ENCODE results near the gene RGS6.

RGS6 gene

DNA sequence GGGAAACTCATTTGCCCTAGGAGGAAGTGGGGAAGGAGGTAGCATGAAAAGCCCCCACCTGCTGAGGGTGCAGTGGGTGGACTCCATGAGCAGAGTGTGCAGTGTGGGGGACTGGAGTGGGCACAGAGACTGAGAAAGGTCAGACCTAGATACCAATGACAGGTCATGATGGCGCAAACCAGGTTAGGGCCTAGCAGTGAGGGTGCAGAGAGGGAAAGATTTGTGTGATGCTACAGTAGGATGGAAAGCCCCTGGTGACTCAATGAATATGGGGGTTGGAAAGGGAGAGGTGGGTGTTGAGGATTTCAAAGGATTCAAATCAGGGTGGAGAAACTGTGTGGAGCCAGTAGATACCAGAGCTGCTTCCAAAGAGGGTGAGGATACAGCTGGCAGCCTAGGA is 642.5 kb downstream of the RGS6 start:
- H3K4me2 ChIP-seq = no peak overlapping the region
- no peak overlapping the region for H2AFZ ChIP-seq (ENCODE audit: low read depth)
- H3K4me3 ChIP-seq (IDR thresholded peaks at IDR 0.05; ENCODE audit: insufficient read depth, low read depth, low read length) = no peak overlapping the region
- no peak overlapping the region for H3K9ac ChIP-seq
- H3K4me1 ChIP-seq (ENCODE audit: low read depth, poor library complexity, severe bottlenecking) = no peaks in the 10 kb centered on the region
- H3K27me3 ChIP-seq (ENCODE audit: insufficient read depth, low read depth) = no peaks in the 10 kb centered on the region
- TF ChIP-seq, protein P1, sequence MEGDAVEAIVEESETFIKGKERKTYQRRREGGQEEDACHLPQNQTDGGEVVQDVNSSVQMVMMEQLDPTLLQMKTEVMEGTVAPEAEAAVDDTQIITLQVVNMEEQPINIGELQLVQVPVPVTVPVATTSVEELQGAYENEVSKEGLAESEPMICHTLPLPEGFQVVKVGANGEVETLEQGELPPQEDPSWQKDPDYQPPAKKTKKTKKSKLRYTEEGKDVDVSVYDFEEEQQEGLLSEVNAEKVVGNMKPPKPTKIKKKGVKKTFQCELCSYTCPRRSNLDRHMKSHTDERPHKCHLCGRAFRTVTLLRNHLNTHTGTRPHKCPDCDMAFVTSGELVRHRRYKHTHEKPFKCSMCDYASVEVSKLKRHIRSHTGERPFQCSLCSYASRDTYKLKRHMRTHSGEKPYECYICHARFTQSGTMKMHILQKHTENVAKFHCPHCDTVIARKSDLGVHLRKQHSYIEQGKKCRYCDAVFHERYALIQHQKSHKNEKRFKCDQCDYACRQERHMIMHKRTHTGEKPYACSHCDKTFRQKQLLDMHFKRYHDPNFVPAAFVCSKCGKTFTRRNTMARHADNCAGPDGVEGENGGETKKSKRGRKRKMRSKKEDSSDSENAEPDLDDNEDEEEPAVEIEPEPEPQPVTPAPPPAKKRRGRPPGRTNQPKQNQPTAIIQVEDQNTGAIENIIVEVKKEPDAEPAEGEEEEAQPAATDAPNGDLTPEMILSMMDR (conservative IDR thresholded peaks at IDR 0.05; ENCODE audit: low read depth, low read length) = no peak
- no peaks in the 10 kb centered on the region for H3K36me3 ChIP-seq (ENCODE audit: insufficient read depth)
- no peaks in the 10 kb centered on the region for H3K79me2 ChIP-seq (ENCODE audit: insufficient read depth, low read depth)
- no peaks in the 10 kb centered on the region for H4K20me1 ChIP-seq (ENCODE audit: insufficient read depth)
- no peak overlapping the region for H3K27ac ChIP-seq

DNA sequence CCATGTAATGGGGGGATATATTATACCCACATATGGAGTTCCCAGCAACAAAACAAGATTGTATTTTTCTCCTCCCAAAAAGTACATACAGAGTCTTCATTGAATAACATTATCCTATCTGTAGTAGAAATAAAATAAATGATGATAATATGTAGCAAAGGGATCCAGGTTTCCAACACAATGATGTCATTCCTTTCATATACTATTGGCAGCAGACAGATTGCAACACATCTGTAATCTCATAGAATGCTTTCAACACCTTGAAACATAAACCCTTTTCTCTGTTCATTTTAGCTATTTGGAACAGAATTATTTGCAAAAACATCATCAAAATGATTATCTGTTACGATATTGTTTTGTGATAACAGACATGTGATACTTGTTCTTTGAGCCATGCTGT is 644.0 kb downstream of the RGS6 start:
- H3K9ac ChIP-seq = no peak overlapping the region
- H3K27ac ChIP-seq = no peak overlapping the region
- no peaks in the 10 kb centered on the region for H3K79me2 ChIP-seq (ENCODE audit: insufficient read depth, low read depth)
- no peak overlapping the region for H2AFZ ChIP-seq (ENCODE audit: low read depth)
- H3K36me3 ChIP-seq (ENCODE audit: insufficient read depth) = no peaks in the 10 kb centered on the region
- H3K27me3 ChIP-seq (ENCODE audit: insufficient read depth, low read depth) = no peaks in the 10 kb centered on the region
- H3K4me1 ChIP-seq (ENCODE audit: low read depth, poor library complexity, severe bottlenecking) = no peaks in the 10 kb centered on the region
- TF ChIP-seq, protein P1 (conservative IDR thresholded peaks at IDR 0.05; ENCODE audit: low read depth, low read length) = no peak
- no peak overlapping the region for H3K4me2 ChIP-seq
- no peaks in the 10 kb centered on the region for H4K20me1 ChIP-seq (ENCODE audit: insufficient read depth)
- H3K4me3 ChIP-seq (IDR thresholded peaks at IDR 0.05; ENCODE audit: insufficient read depth, low read depth, low read length) = no peak overlapping the region

DNA sequence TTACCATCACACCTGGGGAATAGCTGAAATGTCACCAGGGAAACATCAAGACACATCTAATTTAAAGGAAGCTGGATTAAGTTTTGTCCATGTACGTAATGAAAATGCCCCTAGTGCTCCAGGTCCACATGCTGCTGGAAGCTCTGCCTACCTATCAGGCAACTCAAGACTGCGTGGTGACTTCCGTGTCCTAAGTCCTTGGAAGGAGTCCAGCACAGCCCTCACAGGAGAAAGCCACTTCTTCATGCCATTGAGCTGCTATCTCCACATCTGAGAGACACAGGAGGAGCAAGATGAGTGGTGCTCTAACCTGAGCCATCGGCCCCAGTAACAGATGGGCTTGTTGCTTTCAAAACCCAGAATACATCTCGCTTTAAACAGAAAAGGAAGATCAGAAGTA is 645.3 kb downstream of the RGS6 start:
- TF ChIP-seq, protein P1 (conservative IDR thresholded peaks at IDR 0.05; ENCODE audit: low read depth, low read length) = no peak
- Histone ChIP-seq H3K4me1 (ENCODE audit: low read depth, poor library complexity, severe bottlenecking) (no peaks in the 10 kb centered on the region), H3K27ac (no peak overlapping the region), H3K36me3 (ENCODE audit: insufficient read depth) (no peaks in the 10 kb centered on the region), H3K9ac (no peak overlapping the region), H3K4me2 (no peak overlapping the region), H3K79me2 (ENCODE audit: insufficient read depth, low read depth) (no peaks in the 10 kb centered on the region), H3K4me3 (IDR thresholded peaks at IDR 0.05; ENCODE audit: insufficient read depth, low read depth, low read length) (no peak overlapping the region), H4K20me1 (ENCODE audit: insufficient read depth) (no peaks in the 10 kb centered on the region), H3K27me3 (ENCODE audit: insufficient read depth, low read depth) (no peaks in the 10 kb centered on the region), H2AFZ (ENCODE audit: low read depth) (no peak overlapping the region)

DNA sequence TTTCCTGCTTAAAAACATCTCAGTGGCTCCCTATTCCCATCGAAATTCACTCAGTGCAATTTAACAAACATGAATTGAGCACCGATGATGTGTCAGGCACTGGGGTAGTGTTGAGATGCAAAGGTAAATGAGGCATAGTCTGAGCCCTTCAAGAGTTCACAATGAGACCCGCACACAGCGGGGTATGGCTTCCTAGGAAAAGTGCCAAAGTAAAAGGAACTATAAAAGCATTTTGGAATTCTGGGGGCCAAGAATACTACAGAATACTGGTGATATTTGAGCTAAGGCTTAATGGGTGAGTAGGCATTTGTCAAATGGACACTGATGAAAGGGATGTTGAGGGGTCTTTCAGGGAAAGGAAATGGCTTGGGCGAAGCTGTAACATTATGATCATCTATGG is 646.3 kb downstream of the RGS6 start:
- Histone ChIP-seq H3K27me3 (ENCODE audit: insufficient read depth, low read depth) (no peaks in the 10 kb centered on the region), H4K20me1 (ENCODE audit: insufficient read depth) (no peaks in the 10 kb centered on the region), H3K9ac (no peak overlapping the region), H3K4me2 (no peak overlapping the region), H3K4me1 (ENCODE audit: low read depth, poor library complexity, severe bottlenecking) (no peaks in the 10 kb centered on the region), H2AFZ (ENCODE audit: low read depth) (no peak overlapping the region), H3K4me3 (IDR thresholded peaks at IDR 0.05; ENCODE audit: insufficient read depth, low read depth, low read length) (no peak overlapping the region), H3K27ac (no peak overlapping the region), H3K36me3 (ENCODE audit: insufficient read depth) (no peaks in the 10 kb centered on the region), H3K79me2 (ENCODE audit: insufficient read depth, low read depth) (no peaks in the 10 kb centered on the region)
- TF ChIP-seq, protein P1 (conservative IDR thresholded peaks at IDR 0.05; ENCODE audit: low read depth, low read length) = no peak

DNA sequence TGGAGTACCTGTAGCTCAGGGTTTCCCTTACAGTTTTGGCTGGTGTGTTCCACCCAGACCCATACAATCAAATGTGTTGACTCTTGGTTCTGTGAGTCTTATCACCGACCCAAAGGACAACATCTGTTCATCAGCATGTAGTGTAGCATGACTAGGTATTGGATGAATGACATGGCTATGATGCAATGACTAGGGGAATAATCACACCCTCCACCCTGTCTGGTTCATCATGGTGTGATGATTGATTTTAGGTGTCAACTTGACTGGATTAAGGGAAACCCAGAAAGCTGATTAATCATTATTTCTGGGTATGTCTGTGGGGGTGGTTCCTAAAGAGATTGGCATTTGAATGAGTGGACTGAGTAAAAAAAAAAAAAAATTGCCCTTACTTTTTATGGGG is 650.4 kb downstream of the RGS6 start:
- Histone ChIP-seq H2AFZ (ENCODE audit: low read depth) (no peak overlapping the region), H3K27ac (no peak overlapping the region), H3K9ac (no peak overlapping the region), H3K4me1 (ENCODE audit: low read depth, poor library complexity, severe bottlenecking) (no peaks in the 10 kb centered on the region), H3K27me3 (ENCODE audit: insufficient read depth, low read depth) (no peaks in the 10 kb centered on the region), H3K4me3 (IDR thresholded peaks at IDR 0.05; ENCODE audit: insufficient read depth, low read depth, low read length) (no peak overlapping the region), H3K79me2 (ENCODE audit: insufficient read depth, low read depth) (no peaks in the 10 kb centered on the region), H3K36me3 (ENCODE audit: insufficient read depth) (no peaks in the 10 kb centered on the region), H4K20me1 (ENCODE audit: insufficient read depth) (no peaks in the 10 kb centered on the region), H3K4me2 (no peak overlapping the region)
- TF ChIP-seq, protein P1 (conservative IDR thresholded peaks at IDR 0.05; ENCODE audit: low read depth, low read length) = no peak
